Fibroblast of pulmonary artery (primary cell): Measurements from ENCODE around the gene CDH23.

Source experiments
- DNase-seq: peaks from one replicate; pipeline ENCODE4 v3.0.0-alpha.2; 2010; ENCODE audit warnings: low read depth
- H3K4me3 ChIP-seq: replicated peaks from 2 replicates; pipeline ENCODE4 v1.5.1; 2011; ENCODE audit warnings: low read depth, mild to moderate bottlenecking, control low read depth, low read length, moderate library complexity
- CTCF ChIP-seq: IDR thresholded peaks from 2 replicates; pipeline ENCODE4 v1.5.1; 2011; ENCODE audit warnings: mild to moderate bottlenecking, control low read depth, low read length, inconsistent platforms; ENCODE audit errors: missing control alignments

CDH23 gene

GRCh38 chr10:71442859-71443570 lies 46.3 kb downstream of the CDH23 start:
- no peak overlapping the region for H3K4me3 ChIP-seq
- no peak for DNase-seq
- TF ChIP-seq CTCF, result no peak

- no peak overlapping the region for H3K4me3 ChIP-seq
- TF ChIP-seq CTCF, result no peak
- DNase-seq, result no peak
Measured at GRCh38 chr10:71443676-71444075, 47.0 kb downstream of the CDH23 start.

- no peak overlapping the region for H3K4me3 ChIP-seq
- TF ChIP-seq CTCF, result no peak
- no peak for DNase-seq
Measured at GRCh38 chr10:71444284-71445054, 47.7 kb downstream of the CDH23 start.

GRCh38 chr10:71447676-71448075 lies 51.0 kb downstream of the CDH23 start:
- TF ChIP-seq CTCF, result no peak

GRCh38 chr10:71448146-71448545 lies 51.4 kb downstream of the CDH23 start:
- no peak for TF ChIP-seq CTCF
- no peak overlapping the region for H3K4me3 ChIP-seq
- DNase-seq, result no peak

More at GRCh38 chr10:71447676-71448075, 51.0 kb downstream of the CDH23 start:
- no peak for DNase-seq
- H3K4me3 ChIP-seq, result no peak overlapping the region

- H3K4me3 ChIP-seq, result no peak overlapping the region
- no peak for TF ChIP-seq CTCF
- DNase-seq, result no peak
Measured at GRCh38 chr10:71449026-71449425, 52.3 kb downstream of the CDH23 start.
